ENCODE data around the gene DUS3L.

The DUS3L gene

GRCh38 chr19:5790559-5791520 lies at the start of gene DUS3L:
Gene DUS3L (minus strand): TSS chr19:5791163. CDS start chr19:5791141, 22 bp downstream.
- peak; percentile 99 for DNase-seq

- DNase-seq = no peak
Measured at GRCh38 chr19:5839065-5840017, 48.4 kb upstream of the DUS3L start, which contains the start of gene FUT6. Gene FUT6 (minus strand): TSS chr19:5839702. CDS start chr19:5832567, 7,135 bp downstream.

- no peak for DNase-seq
Measured at GRCh38 chr19:5838353-5839064, 47.5 kb upstream of the DUS3L start.

GRCh38 chr19:5837761-5838352 lies 46.9 kb upstream of the DUS3L start:
- no peak for DNase-seq

- DNase-seq = no peak
Measured at GRCh38 chr19:5832527-5833216, 41.7 kb upstream of the DUS3L start.

GRCh38 chr19:5832061-5832460 lies 41.1 kb upstream of the DUS3L start:
- DNase-seq = no peak

- DNase-seq = no peak
Measured at GRCh38 chr19:5831159-5831558, 40.2 kb upstream of the DUS3L start.

GRCh38 chr19:5829567-5830310 lies 38.8 kb upstream of the DUS3L start:
- no peak for DNase-seq

- peak; percentile 57 for DNase-seq
Measured at GRCh38 chr19:5828661-5829566, 38.0 kb upstream of the DUS3L start.

GRCh38 chr19:5827891-5828660 lies 37.1 kb upstream of the DUS3L start:
- DNase-seq = peak; percentile 91

GRCh38 chr19:5827342-5827890 lies 36.5 kb upstream of the DUS3L start:
- no peak for DNase-seq

- peak; percentile 74 for DNase-seq
Measured at GRCh38 chr19:5826531-5827341, 35.8 kb upstream of the DUS3L start.

- no peak for DNase-seq
Measured at GRCh38 chr19:5825178-5825577, 34.2 kb upstream of the DUS3L start.

- DNase-seq = no peak
Measured at GRCh38 chr19:5824751-5825150, 33.8 kb upstream of the DUS3L start.

- DNase-seq = no peak
Measured at GRCh38 chr19:5823579-5824281, 32.8 kb upstream of the DUS3L start.

- no peak for DNase-seq
Measured at GRCh38 chr19:5822181-5822844, 31.4 kb upstream of the DUS3L start.
